HPDE6-E6E7 (cell line): ENCODE data around the gene SMAP1.

Experiments used
- DNase-seq: peaks from one replicate; pipeline ENCODE4 v3.0.0; 2011; ENCODE audit warnings: missing footprints; ENCODE audit errors: extremely low spot score

SMAP1 gene

DNA sequence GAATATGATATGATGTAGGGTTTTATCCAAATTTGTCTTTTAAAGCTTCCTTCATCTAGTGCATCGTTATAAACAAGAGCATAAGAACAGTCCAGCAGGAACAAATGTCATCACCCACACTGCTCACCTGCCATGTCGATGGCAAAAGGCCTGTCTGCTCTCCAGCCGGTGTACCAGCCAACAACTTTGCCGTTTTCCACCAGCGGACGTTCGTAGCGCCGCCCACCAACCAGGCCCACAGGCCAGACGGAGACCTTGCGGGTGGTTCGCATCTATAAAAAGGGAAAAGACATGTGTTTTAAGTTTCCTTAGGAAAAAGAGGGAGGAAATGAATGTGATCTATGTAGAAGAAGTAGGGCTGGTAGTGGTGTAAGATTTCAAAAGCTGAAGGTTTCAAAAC, 226.3 kb downstream of the SMAP1 start:
- no peak for DNase-seq

DNA sequence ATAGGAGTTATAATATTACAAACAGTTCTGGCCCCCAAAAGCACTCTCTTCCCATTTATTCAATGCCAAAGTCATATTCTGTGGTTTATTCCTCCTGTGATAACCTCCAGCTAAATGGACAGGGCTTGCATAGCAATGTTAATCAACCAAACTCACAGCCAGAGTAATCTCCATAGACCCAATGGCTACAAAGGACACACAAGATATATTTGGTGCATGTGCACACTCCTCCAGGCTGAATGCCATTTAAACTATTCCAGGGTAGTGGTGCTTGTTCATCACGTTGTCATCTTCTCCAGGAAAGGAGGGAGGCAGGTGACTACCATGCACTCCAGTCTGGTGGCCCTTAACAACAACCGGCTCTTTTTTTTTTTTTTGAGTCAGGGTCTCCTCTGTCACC, 232.4 kb downstream of the SMAP1 start:
- no peak for DNase-seq

DNA sequence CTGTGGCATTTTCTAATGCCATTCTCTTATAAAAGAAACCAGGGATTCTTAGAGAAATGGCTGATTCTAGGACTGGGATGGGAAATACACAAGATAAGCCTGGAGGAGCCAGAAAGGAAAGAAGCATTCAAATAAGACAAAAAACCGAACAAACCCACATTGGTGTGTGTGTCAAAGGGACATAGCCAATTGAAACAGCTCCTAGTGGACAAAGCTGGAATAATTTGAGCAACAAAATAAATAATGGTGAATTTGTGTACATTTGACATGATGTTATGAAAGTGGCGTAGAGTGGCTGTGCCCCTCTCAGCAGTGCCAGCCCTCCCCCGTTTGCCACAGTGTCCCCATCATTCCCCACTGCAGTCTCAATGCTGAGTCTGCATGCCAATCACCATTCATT, 233.6 kb downstream of the SMAP1 start:
- no peak for DNase-seq

DNA sequence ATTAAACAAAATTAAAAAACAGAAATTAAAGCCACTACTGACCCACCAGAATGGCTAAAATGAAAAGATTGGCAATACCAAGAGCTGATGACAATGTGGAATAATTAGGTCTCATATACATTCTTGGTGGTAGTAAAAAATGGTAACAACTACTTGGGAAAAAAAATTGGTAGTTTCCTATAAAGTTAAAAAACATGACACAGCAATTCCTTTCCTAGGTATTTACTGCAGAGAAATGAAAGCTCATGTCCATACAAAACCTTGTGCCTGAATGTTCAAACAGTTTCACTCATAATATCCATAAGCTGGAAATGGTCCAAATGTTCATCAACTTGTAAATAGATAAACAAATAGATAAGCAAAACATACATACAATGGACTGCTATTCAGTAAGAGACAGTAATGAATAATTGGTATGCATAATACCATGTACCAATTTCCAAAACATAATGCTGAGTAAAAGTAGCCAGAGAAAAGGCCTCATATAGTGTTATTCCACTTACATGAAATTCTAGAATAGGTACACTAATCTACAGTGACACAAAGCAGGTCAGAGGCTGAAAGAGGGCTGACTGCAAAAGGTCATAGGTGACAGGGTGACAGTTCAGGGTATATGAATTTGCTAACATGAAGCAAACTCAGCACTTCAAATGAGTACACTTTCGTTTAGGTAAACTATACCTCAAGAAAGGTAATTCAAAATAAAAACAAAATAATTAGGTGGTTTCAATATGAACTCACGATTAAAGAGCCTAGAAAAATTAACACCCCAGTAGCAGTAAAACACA, 236.2 kb downstream of the SMAP1 start:
- DNase-seq = no peak

DNA sequence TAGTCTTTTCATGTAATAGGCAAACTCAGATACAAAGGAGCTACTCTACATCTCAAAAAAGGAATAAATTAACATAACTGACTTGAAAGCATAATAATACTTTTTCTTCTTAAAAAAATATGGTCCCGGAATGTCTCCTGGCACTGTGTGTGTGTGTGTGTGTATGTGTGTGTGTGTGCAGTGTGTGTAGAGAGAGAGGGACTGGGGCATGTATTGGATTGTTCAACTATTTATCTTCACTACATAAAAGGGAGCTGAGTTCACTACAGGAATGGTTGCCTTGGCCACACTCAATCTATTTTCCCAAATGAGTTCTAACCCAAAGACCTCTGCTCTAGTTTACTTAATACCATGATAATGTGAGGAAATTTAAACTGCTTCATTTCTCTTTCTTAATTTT, 238.1 kb downstream of the SMAP1 start:
- no peak for DNase-seq
